BLaER1 (cell line): ENCODE measurements around the gene NFIA.

Experiments
- H3K27ac ChIP-seq: shearing (Covaris generic); formaldehyde crosslinking; 2 replicates; pipeline ENCODE4 v1.8.1; 2022
- H3K27me3 ChIP-seq: shearing (Covaris generic); formaldehyde crosslinking; 2 replicates; pipeline ENCODE4 v1.8.1; 2022
- H3K36me3 ChIP-seq: shearing (Covaris generic); formaldehyde crosslinking; 2 replicates; pipeline ENCODE4 v1.8.1; 2022
- H3K4me1 ChIP-seq: shearing (Covaris generic); formaldehyde crosslinking; 2 replicates; pipeline ENCODE4 v1.8.1; 2022
- H3K4me2 ChIP-seq: shearing (Covaris generic); formaldehyde crosslinking; 2 replicates; pipeline ENCODE4 v1.8.1; 2022
- H3K4me3 ChIP-seq: shearing (Covaris generic); formaldehyde crosslinking; 2 replicates; pipeline ENCODE4 v1.8.1; 2022
- H3K9ac ChIP-seq: shearing (Covaris generic); formaldehyde crosslinking; 2 replicates; pipeline ENCODE4 v1.8.1; 2022
- H3K9me3 ChIP-seq: shearing (Covaris generic); formaldehyde crosslinking; 2 replicates; pipeline ENCODE4 v1.8.1; 2022
- H4K20me1 ChIP-seq: shearing (Covaris generic); formaldehyde crosslinking; 2 replicates; pipeline ENCODE4 v1.8.1; 2022
- Cebpa-rat ChIP-seq: shearing (Covaris generic); IDR thresholded peaks from 2 replicates; pipeline ENCODE4 v1.8.1; 2022

Gene NFIA

GRCh38 chr1:61224609-61225008 lies 142.2 kb downstream of the NFIA start:
- Histone ChIP-seq H3K9ac (no peak overlapping the region), H3K27me3 (no peaks in the 10 kb centered on the region), H3K4me3 (no peak overlapping the region), H4K20me1 (no peaks in the 10 kb centered on the region), H3K4me2 (no peak overlapping the region), H3K4me1 (no peaks in the 10 kb centered on the region), H3K36me3 (no peaks in the 10 kb centered on the region), H3K27ac (no peak overlapping the region), H3K9me3 (no peaks in the 10 kb centered on the region)
- no peak for TF ChIP-seq Cebpa-rat

DNA sequence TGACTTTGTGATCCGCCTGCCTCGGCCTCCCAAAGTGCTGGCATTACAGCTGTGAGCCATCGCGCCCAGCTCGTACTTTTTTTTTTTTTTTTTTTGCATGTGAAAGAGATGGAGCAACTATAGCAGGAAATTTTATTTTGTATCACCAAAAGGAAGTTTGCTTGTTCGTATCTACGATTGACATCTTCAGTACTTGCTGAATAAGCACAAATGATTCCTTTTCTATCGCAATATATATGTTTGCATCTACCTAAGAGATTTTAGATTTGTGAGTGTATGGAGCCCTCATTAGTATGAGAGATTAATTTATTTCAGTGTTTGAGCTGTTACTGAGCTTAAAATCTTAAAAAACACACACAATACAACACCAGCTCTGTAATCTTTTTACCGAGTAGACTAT lies 143.1 kb downstream of the NFIA start:
- H3K27me3 ChIP-seq, result no peaks in the 10 kb centered on the region
- TF ChIP-seq Cebpa-rat, result no peak
- no peak overlapping the region for H3K9ac ChIP-seq
- no peaks in the 10 kb centered on the region for H3K36me3 ChIP-seq
- no peak overlapping the region for H3K4me2 ChIP-seq
- H3K4me1 ChIP-seq, result no peaks in the 10 kb centered on the region
- no peak overlapping the region for H3K27ac ChIP-seq
- no peaks in the 10 kb centered on the region for H3K9me3 ChIP-seq
- H3K4me3 ChIP-seq, result no peak overlapping the region
- H4K20me1 ChIP-seq, result no peaks in the 10 kb centered on the region

GRCh38 chr1:61226791-61227567 lies 144.6 kb downstream of the NFIA start:
- no peak for TF ChIP-seq Cebpa-rat
- no peak overlapping the region for H3K4me2 ChIP-seq

GRCh38 chr1:61227857-61228550 lies 145.6 kb downstream of the NFIA start:
- Histone ChIP-seq H3K9me3 (no peaks in the 10 kb centered on the region), H3K9ac (no peak overlapping the region), H4K20me1 (no peaks in the 10 kb centered on the region), H3K27ac (no peak overlapping the region), H3K4me3 (no peak overlapping the region), H3K36me3 (no peaks in the 10 kb centered on the region), H3K27me3 (no peaks in the 10 kb centered on the region), H3K4me1 (no peaks in the 10 kb centered on the region), H3K4me2 (no peak overlapping the region)
- TF ChIP-seq Cebpa-rat, result no peak

More at GRCh38 chr1:61226791-61227567, 144.6 kb downstream of the NFIA start:
- Histone ChIP-seq H3K4me1 (no peaks in the 10 kb centered on the region), H3K4me3 (no peak overlapping the region), H3K9ac (no peak overlapping the region), H3K36me3 (no peaks in the 10 kb centered on the region), H3K27me3 (no peaks in the 10 kb centered on the region), H3K9me3 (no peaks in the 10 kb centered on the region), H4K20me1 (no peaks in the 10 kb centered on the region), H3K27ac (no peak overlapping the region)

GRCh38 chr1:61230523-61230922 lies 148.2 kb downstream of the NFIA start:
- H3K4me1 ChIP-seq, result no peaks in the 10 kb centered on the region; the same call in 1 of the 2 replicates
- H3K9ac ChIP-seq, result no peak overlapping the region
- H3K36me3 ChIP-seq, result no peaks in the 10 kb centered on the region
- H3K27me3 ChIP-seq, result no peaks in the 10 kb centered on the region
- H4K20me1 ChIP-seq, result no peaks in the 10 kb centered on the region
- no peak overlapping the region for H3K27ac ChIP-seq
- H3K4me2 ChIP-seq, result no peak overlapping the region
- no peak for TF ChIP-seq Cebpa-rat
- no peaks in the 10 kb centered on the region for H3K9me3 ChIP-seq
- H3K4me3 ChIP-seq, result no peak overlapping the region

GRCh38 chr1:61231795-61232194 lies 149.4 kb downstream of the NFIA start:
- no peak overlapping the region for H3K4me2 ChIP-seq
- no peak overlapping the region for H3K9ac ChIP-seq
- no peak overlapping the region for H3K4me3 ChIP-seq
- H3K27ac ChIP-seq, result no peak overlapping the region
- H3K9me3 ChIP-seq, result no peaks in the 10 kb centered on the region
- no peaks in the 10 kb centered on the region for H3K36me3 ChIP-seq
- no peak for TF ChIP-seq Cebpa-rat
- H3K4me1 ChIP-seq, result no peaks in the 10 kb centered on the region; the same call in 1 of the 2 replicates
- H3K27me3 ChIP-seq, result no peaks in the 10 kb centered on the region
- H4K20me1 ChIP-seq, result no peaks in the 10 kb centered on the region

DNA sequence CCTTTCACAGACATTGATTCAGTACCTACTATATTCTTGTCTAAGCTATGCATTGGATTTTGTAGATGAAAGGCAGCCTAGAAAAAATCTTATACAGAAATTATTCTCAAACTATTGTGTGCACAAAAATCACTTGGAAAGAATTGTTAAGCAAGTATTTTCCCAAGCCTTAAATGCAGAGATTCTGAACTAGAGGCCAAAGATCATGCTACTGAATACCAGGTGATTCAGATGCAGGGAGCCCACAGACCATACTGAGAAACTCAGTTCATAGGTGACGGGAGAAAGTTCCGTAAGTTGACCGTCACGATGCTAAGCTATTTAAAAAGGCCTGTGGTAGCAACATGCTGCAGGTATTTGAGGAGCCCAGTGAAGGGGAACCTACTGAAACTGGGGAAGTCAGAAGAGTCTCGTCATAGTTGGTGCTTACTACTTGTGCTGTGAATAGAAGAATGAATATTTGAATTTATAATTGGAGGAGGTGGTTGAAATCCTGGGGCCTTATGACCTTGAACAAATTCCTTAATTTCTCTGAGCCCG lies 150.8 kb downstream of the NFIA start:
- Histone ChIP-seq H3K9me3 (no peaks in the 10 kb centered on the region), H4K20me1 (no peaks in the 10 kb centered on the region), H3K27ac (no peak overlapping the region), H3K4me3 (no peak overlapping the region), H3K36me3 (no peaks in the 10 kb centered on the region), H3K27me3 (no peaks in the 10 kb centered on the region), H3K4me1 (no peaks in the 10 kb centered on the region; the same call in 1 of the 2 replicates), H3K4me2 (no peak overlapping the region), H3K9ac (no peak overlapping the region)
- no peak for TF ChIP-seq Cebpa-rat

DNA sequence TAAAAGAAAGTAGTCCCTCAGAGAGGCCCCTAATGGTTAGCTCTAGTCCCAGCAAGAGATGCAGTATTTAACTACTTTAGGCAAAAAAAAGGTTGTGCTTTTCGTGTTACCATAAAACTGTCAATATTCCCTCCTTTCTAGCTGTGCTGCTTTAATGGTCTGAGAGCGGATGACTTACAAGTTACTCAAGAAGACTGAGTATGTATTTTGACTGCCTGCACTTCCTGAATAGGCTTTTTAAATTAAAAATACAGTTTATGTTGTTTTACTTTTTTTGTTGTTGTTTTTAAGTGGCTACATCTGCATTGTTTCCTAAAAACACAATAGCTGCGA lies 152.2 kb downstream of the NFIA start:
- H3K27me3 ChIP-seq, result no peaks in the 10 kb centered on the region
- no peaks in the 10 kb centered on the region for H3K9me3 ChIP-seq
- H4K20me1 ChIP-seq, result no peaks in the 10 kb centered on the region
- no peak overlapping the region for H3K9ac ChIP-seq
- no peaks in the 10 kb centered on the region; the same call in 1 of the 2 replicates for H3K4me1 ChIP-seq
- no peaks in the 10 kb centered on the region for H3K36me3 ChIP-seq
- no peak overlapping the region for H3K27ac ChIP-seq
- no peak for TF ChIP-seq Cebpa-rat
- no peak overlapping the region for H3K4me3 ChIP-seq
- no peak overlapping the region for H3K4me2 ChIP-seq

- no peaks in the 10 kb centered on the region; the same call in 1 of the 2 replicates for H3K4me1 ChIP-seq
- no peak for TF ChIP-seq Cebpa-rat
- H3K4me3 ChIP-seq, result no peak overlapping the region
- no peaks in the 10 kb centered on the region for H4K20me1 ChIP-seq
- H3K27ac ChIP-seq, result no peak overlapping the region
- H3K36me3 ChIP-seq, result no peaks in the 10 kb centered on the region
- no peak overlapping the region for H3K9ac ChIP-seq
- no peak overlapping the region for H3K4me2 ChIP-seq
- no peaks in the 10 kb centered on the region for H3K27me3 ChIP-seq
- H3K9me3 ChIP-seq, result 0 out of 2 replicates have a peak, but pooled peaks cover 5% of the 10 kb centered on the region
Observed at GRCh38 chr1:61237147-61237546, 154.8 kb downstream of the NFIA start.

GRCh38 chr1:61237659-61238358 lies 155.4 kb downstream of the NFIA start:
- no peak overlapping the region for H3K9ac ChIP-seq
- no peaks in the 10 kb centered on the region for H3K36me3 ChIP-seq
- H3K27ac ChIP-seq, result no peak overlapping the region
- 0 out of 2 replicates have a peak, but pooled peaks cover 5% of the 10 kb centered on the region for H3K9me3 ChIP-seq
- no peaks in the 10 kb centered on the region for H4K20me1 ChIP-seq
- H3K4me1 ChIP-seq, result no peaks in the 10 kb centered on the region; the same call in 1 of the 2 replicates
- H3K4me2 ChIP-seq, result no peak overlapping the region
- H3K27me3 ChIP-seq, result no peaks in the 10 kb centered on the region
- no peak for TF ChIP-seq Cebpa-rat
- no peak overlapping the region for H3K4me3 ChIP-seq
